Jurkat, Clone E6-1 (cell line): ENCODE measurements around the gene TRAF2.

Source experiments
- DNase-seq: peaks from one replicate; pipeline ENCODE4 v3.0.0-alpha.2; 2011; ENCODE audit warnings: low read depth, low spot score
- H3K4me3 ChIP-seq: 2 replicates; pipeline ENCODE4 v1.5.1; 2011; ENCODE audit warnings: mild to moderate bottlenecking, low read length, control low read depth, moderate library complexity

Gene TRAF2

DNA sequence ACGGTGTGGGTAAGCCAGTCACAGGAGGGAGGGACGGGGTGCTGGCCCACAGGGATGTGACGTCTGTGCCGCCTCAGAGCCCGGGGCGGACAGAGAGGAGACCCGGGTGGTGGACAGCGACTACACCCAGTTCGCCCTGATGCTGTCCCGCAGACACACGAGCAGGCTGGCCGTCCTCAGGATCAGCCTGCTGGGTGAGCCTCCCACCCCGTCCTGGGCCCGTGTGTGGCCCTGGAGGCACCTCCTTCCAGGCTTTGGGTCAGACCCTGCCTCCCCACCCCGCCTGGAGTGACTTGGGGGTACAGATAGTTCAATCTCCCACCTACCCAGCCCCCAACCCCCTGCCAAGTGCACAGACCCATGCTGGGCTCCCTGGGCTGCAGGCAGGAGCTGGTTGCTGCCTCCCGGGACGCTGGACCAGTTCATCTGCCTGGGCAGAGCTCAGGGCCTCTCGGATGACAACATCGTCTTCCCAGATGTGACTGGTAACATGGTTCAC, 67.5 kb downstream of the TRAF2 start:
- H3K4me3 ChIP-seq: no peak overlapping the region
- DNase-seq: no peak

- H3K4me3 ChIP-seq: no peak overlapping the region
- DNase-seq: no peak
These were observed 68.2 kb downstream of the TRAF2 start for GRCh38 chr9:136954270-136955083.

DNA sequence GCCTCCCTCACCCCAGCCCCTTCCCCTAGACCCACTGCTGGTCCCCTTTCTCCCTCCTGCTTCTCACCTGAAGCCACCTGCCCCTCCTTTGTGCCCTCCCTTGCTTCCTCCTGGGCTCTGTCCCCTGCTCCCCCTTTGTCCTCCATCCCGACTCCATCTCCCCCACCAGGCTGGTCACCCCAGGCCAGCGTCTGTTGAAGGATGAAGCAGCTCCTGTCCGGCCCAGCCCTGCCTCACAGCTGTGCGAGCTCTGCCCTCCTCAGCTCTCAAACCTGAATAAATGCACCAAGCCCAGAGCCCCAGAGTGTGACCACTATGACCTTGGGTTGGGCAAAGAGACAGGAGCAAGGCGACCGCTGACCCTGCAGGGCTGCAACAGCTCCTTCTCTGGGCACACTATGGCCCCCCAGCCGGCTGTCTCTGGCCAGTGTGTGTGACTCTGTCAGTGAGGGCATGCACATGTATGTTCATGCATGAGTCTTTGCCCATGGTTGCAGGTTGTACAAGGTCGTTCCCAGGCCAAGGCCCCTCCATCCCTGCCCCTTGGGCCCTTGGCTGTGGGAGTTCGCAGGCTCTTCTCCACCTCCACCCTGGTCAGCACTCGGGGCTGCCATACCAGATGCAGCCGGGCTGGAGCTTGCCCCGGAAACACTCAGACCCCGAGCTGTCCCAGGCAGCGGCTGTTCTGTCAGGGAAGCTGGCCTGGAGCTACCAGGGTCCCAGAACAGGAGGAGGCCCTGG, 69.1 kb downstream of the TRAF2 start:
- no peak for DNase-seq
- H3K4me3 ChIP-seq: no peak overlapping the region

- no peak overlapping the region for H3K4me3 ChIP-seq
These were observed 69.6 kb downstream of the TRAF2 start for GRCh38 chr9:136955943-136956335.

DNA sequence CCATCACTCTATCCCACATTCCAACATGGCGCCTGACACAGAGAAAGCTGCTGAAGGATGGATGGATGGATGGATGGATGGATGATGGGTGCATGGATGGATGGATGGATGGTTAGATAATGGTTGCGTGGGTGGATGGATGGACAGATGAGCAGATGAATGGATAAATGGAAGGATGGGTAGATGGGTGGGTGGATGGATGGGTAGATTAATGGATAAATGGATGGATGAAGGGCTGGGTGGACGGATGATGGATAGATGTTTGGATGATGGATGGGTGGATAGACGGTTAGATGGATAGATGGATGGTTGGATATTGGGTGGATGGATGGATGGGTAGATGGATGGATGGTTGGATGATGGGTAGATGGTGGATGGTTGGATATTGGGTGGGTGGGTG, 70.3 kb downstream of the TRAF2 start:
- no peak for DNase-seq
- H3K4me3 ChIP-seq: no peak overlapping the region

More at GRCh38 chr9:136955943-136956335, 69.6 kb downstream of the TRAF2 start:
- DNase-seq: no peak

- DNase-seq: no peak
- no peak overlapping the region for H3K4me3 ChIP-seq
These were observed 71.1 kb downstream of the TRAF2 start for GRCh38 chr9:136957461-136957860.

DNA sequence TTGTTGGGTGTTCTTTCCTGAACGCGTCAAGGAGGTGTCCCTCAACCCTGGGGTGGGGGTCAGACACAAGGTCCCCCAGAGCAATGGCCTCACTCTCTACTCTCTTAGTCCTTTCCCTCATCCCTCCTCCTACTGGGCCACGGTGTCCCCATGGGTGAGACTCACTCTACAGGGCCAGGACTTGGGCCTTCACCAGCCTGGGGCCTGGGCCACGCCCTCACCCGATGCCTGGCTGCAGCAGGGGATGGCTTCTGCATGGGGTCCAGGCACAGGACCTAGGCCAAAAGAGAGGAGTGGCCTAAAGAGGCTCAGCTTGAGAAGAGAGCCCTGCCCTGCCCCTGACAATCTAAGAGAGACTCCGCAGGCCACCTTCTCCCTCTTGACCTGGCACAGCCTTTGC, 71.6 kb downstream of the TRAF2 start:
- DNase-seq: no peak
- no peak overlapping the region for H3K4me3 ChIP-seq

- no peak for DNase-seq
- no peak overlapping the region for H3K4me3 ChIP-seq
These were observed 72.2 kb downstream of the TRAF2 start for GRCh38 chr9:136958473-136958872.

- no peak overlapping the region for H3K4me3 ChIP-seq
- DNase-seq: no peak
These were observed 72.9 kb downstream of the TRAF2 start for GRCh38 chr9:136958898-136959850.

GRCh38 chr9:136960212-136960937, 74.1 kb downstream of the TRAF2 start:
- no peak for DNase-seq
- no peak overlapping the region for H3K4me3 ChIP-seq

DNA sequence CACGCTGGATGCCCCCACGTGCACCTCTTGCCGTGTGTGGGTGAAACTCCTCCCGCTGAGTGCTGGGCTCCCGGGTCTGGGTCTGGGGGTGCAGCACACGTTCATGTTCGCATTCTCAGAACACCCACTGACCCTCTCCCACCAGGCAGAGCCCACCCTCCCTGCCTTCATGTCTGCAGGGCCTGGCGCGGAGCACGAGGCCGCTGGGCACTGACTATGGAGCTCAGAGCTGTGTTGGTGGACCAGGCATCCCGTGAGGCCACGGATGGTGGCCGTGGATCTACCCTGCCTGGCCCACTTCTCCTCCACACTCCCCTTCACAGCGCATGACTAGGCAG, 74.6 kb downstream of the TRAF2 start:
- DNase-seq: no peak
- H3K4me3 ChIP-seq: no peak overlapping the region

DNA sequence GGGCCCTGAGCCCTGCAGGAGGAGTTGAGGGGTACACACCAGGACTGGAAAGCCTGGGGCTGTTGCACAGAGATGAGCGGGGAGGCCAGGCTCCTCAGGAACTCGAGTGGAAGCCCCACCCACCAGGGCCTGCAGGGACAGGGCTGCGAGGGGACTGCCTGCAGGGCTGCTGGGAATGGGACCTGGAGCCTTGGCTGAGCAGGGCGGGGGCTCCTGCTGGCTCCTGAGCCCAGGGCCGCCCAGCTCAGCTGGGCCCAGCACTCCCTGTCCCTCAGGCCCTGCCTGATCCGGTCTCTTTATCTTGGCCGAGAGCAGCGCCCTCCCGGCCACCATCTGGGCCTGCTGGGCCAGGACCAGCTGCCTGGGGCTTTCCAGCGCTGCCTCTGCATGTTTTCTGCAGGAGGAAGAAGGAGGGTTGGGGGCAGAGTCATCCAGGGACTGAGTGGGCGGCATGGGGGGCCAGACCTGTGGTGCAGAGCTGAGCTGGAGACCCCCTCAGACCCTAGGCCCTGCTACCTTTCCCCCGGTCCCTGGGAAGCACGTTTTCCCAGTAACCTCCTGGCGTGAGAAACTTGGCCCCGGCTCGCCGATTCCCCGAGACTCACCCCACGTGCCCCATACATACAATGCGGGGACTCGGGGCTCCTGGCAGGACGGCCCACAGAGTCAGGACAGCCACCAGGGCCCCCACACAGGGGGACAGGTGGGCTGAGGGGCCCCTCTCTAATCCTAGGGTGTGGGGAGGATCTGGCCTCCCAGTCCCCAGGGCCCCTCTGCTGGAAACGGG, 75.2 kb downstream of the TRAF2 start:
- no peak for DNase-seq
- no peak overlapping the region for H3K4me3 ChIP-seq

DNA sequence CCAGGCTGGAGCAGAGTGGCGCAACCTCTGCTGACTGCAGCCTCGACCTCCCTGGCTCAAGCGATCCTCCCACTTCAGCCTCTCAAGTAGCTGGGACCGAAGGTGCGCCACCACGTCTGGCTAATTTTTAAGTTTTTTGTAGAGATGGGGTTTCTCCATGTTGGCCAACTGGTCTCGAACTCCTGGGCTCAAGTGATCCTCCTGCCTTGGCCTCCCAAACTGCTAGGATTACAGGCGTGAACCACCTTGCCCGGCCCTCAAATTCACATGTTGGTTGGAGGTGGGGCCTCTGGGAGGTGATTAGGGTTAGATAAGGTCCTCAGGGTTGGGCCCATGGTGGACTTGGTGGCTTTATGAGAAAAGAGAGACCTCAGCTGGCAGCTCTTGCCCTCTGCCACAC, 75.8 kb downstream of the TRAF2 start:
- no peak overlapping the region for H3K4me3 ChIP-seq
- no peak for DNase-seq

DNA sequence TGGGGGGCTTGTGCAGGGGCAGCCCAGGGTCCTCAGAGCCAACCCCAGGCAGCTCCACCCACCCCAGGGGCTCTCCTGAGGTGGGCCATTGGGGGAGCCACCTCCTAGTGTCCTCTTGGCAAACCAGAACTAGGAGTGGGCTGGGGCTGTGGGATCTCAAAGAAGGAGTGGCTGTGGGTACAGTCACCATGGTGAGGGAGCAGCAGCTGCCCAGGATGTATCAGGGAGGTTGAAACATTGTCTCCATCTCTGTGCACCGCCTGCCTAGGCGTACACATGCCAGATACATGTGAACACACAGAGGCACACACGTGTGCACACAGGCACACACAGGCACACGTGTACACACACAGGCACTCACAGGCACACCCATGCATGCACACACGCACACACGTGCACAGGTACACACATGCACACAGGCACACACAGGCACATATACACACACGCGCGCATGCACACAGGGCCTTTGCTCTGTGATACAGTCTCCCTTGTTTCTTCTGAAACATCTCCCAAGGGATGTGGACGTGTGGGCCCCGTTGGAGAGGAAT, 76.5 kb downstream of the TRAF2 start:
- no peak for DNase-seq

DNA sequence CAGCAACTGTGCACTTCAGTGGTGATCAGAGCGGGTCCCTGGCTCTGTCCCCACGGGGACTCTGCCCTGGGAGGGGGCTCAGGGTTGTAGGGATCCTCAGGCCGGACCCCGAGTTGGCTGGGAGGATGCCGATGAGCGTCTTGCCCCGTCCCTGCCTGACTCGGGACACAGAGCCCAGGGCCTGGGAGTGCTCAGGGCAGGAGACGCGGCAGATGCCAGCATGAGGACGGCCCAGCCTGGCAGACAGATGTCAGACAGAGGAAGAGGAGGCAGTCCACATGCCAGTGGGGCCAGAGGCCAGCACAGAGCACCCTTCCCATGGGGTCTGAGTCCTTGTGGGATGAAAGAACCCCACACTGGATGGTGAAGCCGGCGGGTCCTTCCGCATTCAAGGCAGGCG, 77.0 kb downstream of the TRAF2 start:
- no peak for DNase-seq

More for the DNA sequence above, 76.5 kb downstream of the TRAF2 start:
- no peak overlapping the region for H3K4me3 ChIP-seq

GRCh38 chr9:136963751-136964150, 77.4 kb downstream of the TRAF2 start:
- H3K4me3 ChIP-seq: no peak overlapping the region
- DNase-seq: no peak

More for the DNA sequence above, 77.0 kb downstream of the TRAF2 start:
- no peak overlapping the region for H3K4me3 ChIP-seq

DNA sequence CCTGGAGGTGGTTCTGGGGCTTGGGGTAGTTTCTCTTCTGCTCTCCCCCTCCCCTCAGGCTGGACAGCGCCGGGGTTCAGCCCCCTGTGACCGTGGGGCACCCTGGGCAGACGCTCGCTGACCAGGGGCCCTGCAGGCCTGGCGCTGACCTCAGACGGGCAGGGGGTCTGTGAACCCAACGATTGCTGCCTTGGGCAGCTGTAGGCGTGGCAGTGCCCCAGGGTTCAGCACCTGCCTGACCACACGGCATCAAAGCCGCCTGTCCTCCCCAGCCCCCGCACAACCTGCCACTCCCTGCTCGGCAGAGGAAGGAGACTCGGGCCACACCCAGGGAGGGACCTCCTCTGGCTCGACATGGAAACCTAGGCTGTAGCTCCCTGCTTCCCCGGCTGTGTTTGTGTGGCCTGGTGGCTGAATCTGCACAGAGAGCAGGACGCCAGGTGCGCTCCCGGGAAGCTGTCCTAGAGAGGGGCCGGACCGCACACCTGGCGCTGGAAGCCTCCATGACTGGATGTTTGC, 77.9 kb downstream of the TRAF2 start:
- DNase-seq: no peak
- no peak overlapping the region for H3K4me3 ChIP-seq
